ENCODE results near the gene MTFMT.

The MTFMT gene

GRCh38 chr15:64970698-64971097 lies 58.7 kb downstream of the MTFMT start:
- Histone ChIP-seq H3K27ac (no peak overlapping the region), H3K36me3 (ENCODE audit: insufficient read depth, low read length) (peaks cover 67% of the 10 kb centered on the region), H3K4me3 (no peak overlapping the region), H3K9me3 (ENCODE audit: low read depth, low read length) (no peaks in the 10 kb centered on the region), H3K9ac (ENCODE audit: insufficient read length) (no peak overlapping the region)
- TF ChIP-seq POLR2AphosphoS5 (IDR thresholded peaks at IDR 0.05; ENCODE audit: borderline replicate concordance, low read depth, low read length) (no peak), EZH2 (IDR thresholded peaks at IDR 0.05) (no peak), FOXP2 (optimal IDR thresholded peaks at IDR 0.05; ENCODE audit: control extremely low read depth, extremely low read length, insufficient read depth) (no peak)
- DNase-seq (ENCODE audit: low read depth, low spot score) = no peak

- Histone ChIP-seq H3K27ac (no peak overlapping the region), H3K9me3 (ENCODE audit: low read depth, low read length) (no peaks in the 10 kb centered on the region)
Observed at GRCh38 chr15:64969401-64969800, 60.0 kb downstream of the MTFMT start.

GRCh38 chr15:64961013-64961412 lies 68.4 kb downstream of the MTFMT start:
- no peak for TF ChIP-seq FOXP2 (optimal IDR thresholded peaks at IDR 0.05; ENCODE audit: control extremely low read depth, extremely low read length, insufficient read depth)
- TF ChIP-seq POLR2AphosphoS5 (IDR thresholded peaks at IDR 0.05; ENCODE audit: borderline replicate concordance, low read depth, low read length) = no peak
- TF ChIP-seq EZH2 (IDR thresholded peaks at IDR 0.05) = no peak
- no peak for DNase-seq (ENCODE audit: low read depth, low spot score)

More at GRCh38 chr15:64969401-64969800, 60.0 kb downstream of the MTFMT start:
- no peak overlapping the region for H3K4me3 ChIP-seq
- TF ChIP-seq FOXP2 (optimal IDR thresholded peaks at IDR 0.05; ENCODE audit: control extremely low read depth, extremely low read length, insufficient read depth) = no peak
- TF ChIP-seq POLR2AphosphoS5 (IDR thresholded peaks at IDR 0.05; ENCODE audit: borderline replicate concordance, low read depth, low read length) = no peak
- no peak for TF ChIP-seq EZH2 (IDR thresholded peaks at IDR 0.05)
- no peak overlapping the region for H3K9ac ChIP-seq (ENCODE audit: insufficient read length)
- H3K36me3 ChIP-seq (ENCODE audit: insufficient read depth, low read length) = peaks cover 67% of the 10 kb centered on the region
- DNase-seq (ENCODE audit: low read depth, low spot score) = no peak

GRCh38 chr15:64960153-64960552 lies 69.3 kb downstream of the MTFMT start:
- no peak for DNase-seq (ENCODE audit: low read depth, low spot score)
- TF ChIP-seq FOXP2 (optimal IDR thresholded peaks at IDR 0.05; ENCODE audit: control extremely low read depth, extremely low read length, insufficient read depth) (no peak), POLR2AphosphoS5 (IDR thresholded peaks at IDR 0.05; ENCODE audit: borderline replicate concordance, low read depth, low read length) (no peak), EZH2 (IDR thresholded peaks at IDR 0.05) (no peak)
- no peak overlapping the region for H3K27ac ChIP-seq
- no peak overlapping the region for H3K4me3 ChIP-seq
- no peak overlapping the region for H3K9ac ChIP-seq (ENCODE audit: insufficient read length)
- H3K36me3 ChIP-seq (ENCODE audit: insufficient read depth, low read length) = peaks cover 88% of the 10 kb centered on the region
- H3K9me3 ChIP-seq (ENCODE audit: low read depth, low read length) = no peaks in the 10 kb centered on the region

More at GRCh38 chr15:64961013-64961412, 68.4 kb downstream of the MTFMT start:
- no peak overlapping the region for H3K9ac ChIP-seq (ENCODE audit: insufficient read length)
- H3K4me3 ChIP-seq = no peak overlapping the region
- no peak overlapping the region for H3K27ac ChIP-seq
- H3K36me3 ChIP-seq (ENCODE audit: insufficient read depth, low read length) = peaks cover 88% of the 10 kb centered on the region
- H3K9me3 ChIP-seq (ENCODE audit: low read depth, low read length) = no peaks in the 10 kb centered on the region

DNA sequence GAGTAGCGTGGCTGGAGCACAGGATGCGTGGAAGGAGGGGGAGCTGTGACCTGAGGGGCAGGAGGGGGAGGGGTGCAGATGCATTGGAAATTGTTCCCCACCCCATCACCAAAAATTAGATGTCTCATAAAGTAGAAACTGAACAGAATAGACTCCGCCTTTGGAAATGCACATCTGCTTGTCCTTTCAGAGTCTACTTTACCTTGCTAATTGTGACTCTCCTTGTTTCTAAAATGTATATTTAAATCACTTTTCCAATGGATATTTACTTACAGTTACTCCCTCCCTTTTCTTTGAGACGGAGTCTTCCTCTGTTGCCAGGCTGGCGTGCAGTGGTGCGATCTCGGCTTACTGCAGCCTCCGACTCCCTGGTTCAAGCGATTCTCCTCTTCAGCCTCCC lies 70.3 kb downstream of the MTFMT start:
- DNase-seq (ENCODE audit: low read depth, low spot score) = no peak
- peaks cover 80% of the 10 kb centered on the region for H3K36me3 ChIP-seq (ENCODE audit: insufficient read depth, low read length)
- no peak for TF ChIP-seq POLR2AphosphoS5 (IDR thresholded peaks at IDR 0.05; ENCODE audit: borderline replicate concordance, low read depth, low read length)
- H3K4me3 ChIP-seq = no peak overlapping the region
- H3K27ac ChIP-seq = no peak overlapping the region
- H3K9me3 ChIP-seq (ENCODE audit: low read depth, low read length) = no peaks in the 10 kb centered on the region
- H3K9ac ChIP-seq (ENCODE audit: insufficient read length) = no peak overlapping the region

DNA sequence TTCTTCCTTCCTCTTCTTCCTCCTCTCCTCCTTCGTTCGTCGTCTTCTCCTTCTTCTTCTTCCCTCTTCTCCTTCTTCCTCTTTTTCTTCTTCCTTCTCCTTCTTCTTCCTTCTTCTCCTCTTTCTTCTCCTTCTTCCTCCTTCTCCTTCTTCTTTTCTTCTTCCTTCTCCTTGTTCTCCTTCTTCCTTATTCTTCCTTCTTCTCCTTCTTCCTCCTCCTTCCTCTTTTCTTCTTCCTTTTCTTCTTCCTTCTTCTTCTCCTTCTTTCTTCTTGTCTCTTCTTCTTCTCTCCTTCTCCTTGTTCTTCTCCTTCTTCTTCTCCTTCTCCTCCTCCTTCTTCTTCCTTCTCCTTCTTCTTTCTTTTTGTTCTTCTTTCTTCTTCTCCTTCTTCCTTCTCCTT lies 75.0 kb downstream of the MTFMT start:
- DNase-seq (ENCODE audit: low read depth, low spot score) = no peak
- H3K9me3 ChIP-seq (ENCODE audit: low read depth, low read length) = no peaks in the 10 kb centered on the region
- no peak overlapping the region for H3K9ac ChIP-seq (ENCODE audit: insufficient read length)

DNA sequence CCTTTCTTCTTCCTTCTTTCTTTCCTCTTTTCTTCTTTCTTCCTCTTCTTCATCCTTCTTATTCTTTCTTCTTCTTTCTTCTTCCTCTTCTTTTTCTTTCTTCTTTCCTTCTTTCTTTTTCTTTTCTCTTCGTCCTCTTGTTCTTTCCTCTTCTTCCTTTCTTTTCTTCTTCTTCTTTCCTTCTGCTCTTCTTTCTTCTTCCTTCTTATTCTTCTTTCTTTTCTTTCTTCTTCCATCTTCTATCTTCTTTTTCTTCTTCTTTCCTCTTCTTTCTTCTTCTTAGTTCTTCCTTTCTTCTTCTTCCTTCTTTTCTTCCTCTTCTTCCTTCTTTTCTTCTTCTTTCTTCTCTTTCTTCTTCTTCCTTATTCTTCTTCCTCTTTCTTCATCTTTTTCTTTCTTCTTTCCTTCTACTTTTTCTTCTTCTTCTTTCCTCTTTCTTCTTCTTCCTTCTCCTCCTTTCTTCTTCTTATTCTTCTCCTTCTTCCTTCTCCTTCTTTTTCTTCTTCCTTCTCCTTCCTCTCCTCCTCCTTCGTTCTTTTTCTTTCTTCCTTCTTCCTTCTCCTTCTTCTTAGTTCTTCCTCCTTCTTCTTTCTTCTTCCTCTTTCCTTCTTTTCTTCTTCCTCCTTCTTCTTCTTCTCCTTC lies 77.5 kb downstream of the MTFMT start:
- H3K9ac ChIP-seq (ENCODE audit: insufficient read length) = no peak overlapping the region
- no peak overlapping the region for H3K4me3 ChIP-seq
- H3K9me3 ChIP-seq (ENCODE audit: low read depth, low read length) = no peaks in the 10 kb centered on the region
- H3K36me3 ChIP-seq (ENCODE audit: insufficient read depth, low read length) = peaks cover 14% of the 10 kb centered on the region; the same call in 1 of the 2 replicates
- no peak overlapping the region for H3K27ac ChIP-seq
- DNase-seq (ENCODE audit: low read depth, low spot score) = no peak
- TF ChIP-seq FOXP2 (optimal IDR thresholded peaks at IDR 0.05; ENCODE audit: control extremely low read depth, extremely low read length, insufficient read depth) (no peak), EZH2 (IDR thresholded peaks at IDR 0.05) (no peak), POLR2AphosphoS5 (IDR thresholded peaks at IDR 0.05; ENCODE audit: borderline replicate concordance, low read depth, low read length) (no peak)

More for the DNA sequence above, 75.0 kb downstream of the MTFMT start:
- TF ChIP-seq FOXP2 (optimal IDR thresholded peaks at IDR 0.05; ENCODE audit: control extremely low read depth, extremely low read length, insufficient read depth) = no peak
- Histone ChIP-seq H3K27ac (no peak overlapping the region), H3K4me3 (no peak overlapping the region), H3K36me3 (ENCODE audit: insufficient read depth, low read length) (peaks cover 34% of the 10 kb centered on the region)

Data from SK-N-MC (cell line).